ENCODE data around the gene RAB3D. TPM values are rescaled to one million over a fixed set of nuclear protein-coding genes. Genes with fewer than 3 reads are reported as not detected.

Gene RAB3D, protein sequence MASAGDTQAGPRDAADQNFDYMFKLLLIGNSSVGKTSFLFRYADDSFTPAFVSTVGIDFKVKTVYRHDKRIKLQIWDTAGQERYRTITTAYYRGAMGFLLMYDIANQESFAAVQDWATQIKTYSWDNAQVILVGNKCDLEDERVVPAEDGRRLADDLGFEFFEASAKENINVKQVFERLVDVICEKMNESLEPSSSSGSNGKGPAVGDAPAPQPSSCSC
- total RNA-seq (1 to 10 TPM; 6.7 to 9.8 TPM), polyA plus RNA-seq (ENCODE audit: insufficient read depth, low read depth, low replicate concordance) (4.5 TPM)
- long read RNA-seq, donor 1, full-length matches to known transcripts, result 5 of 5 reads
- long read RNA-seq, donor 1, partial matches to known transcripts, result 0 of 5 reads
- long read RNA-seq, donor 1, other reads (novel, unspliced or antisense), result 0 of 5 reads
- long read RNA-seq, donor 2, full-length matches to known transcripts, result 1 of 1 reads
- long read RNA-seq, donor 2, partial matches to known transcripts, result 0 of 1 reads
- long read RNA-seq, donor 2, other reads (novel, unspliced or antisense), result 0 of 1 reads

GRCh38 chr19:11339254-11340098, at the start of gene RAB3D:
Gene RAB3D (minus strand): TSS chr19:11339657. CDS start chr19:11337399, 2,258 bp downstream.
- H3K27ac ChIP-seq, result peak within 1 kb of the TSS; percentile 52 to 76
- no peak for TF ChIP-seq POLR2A (IDR thresholded peaks at IDR 0.05)
- TF ChIP-seq CTCF (IDR thresholded peaks at IDR 0.05), result no peak
- H3K4me3 ChIP-seq, result peak within 1 kb of the TSS; percentile 61 to 65
- H3K36me3 ChIP-seq (ENCODE audit: low read depth, missing control alignments), result no peaks in the 10 kb centered on the region
- H3K27me3 ChIP-seq, result no peaks in the 10 kb centered on the region
- WGBS, 2 donors, result 6 to 9% methylated on average over 32 to 53 of the region's 53 CpGs
- intact Hi-C loops (cut with DNase I; ENCODE audit: low total_unique reads), result no loop called here
- DNase-seq, result peak; percentile 91
- H3K9me3 ChIP-seq, result no peaks in the 10 kb centered on the region
- peaks cover 13% of the 10 kb centered on the region for H3K4me1 ChIP-seq

DNA sequence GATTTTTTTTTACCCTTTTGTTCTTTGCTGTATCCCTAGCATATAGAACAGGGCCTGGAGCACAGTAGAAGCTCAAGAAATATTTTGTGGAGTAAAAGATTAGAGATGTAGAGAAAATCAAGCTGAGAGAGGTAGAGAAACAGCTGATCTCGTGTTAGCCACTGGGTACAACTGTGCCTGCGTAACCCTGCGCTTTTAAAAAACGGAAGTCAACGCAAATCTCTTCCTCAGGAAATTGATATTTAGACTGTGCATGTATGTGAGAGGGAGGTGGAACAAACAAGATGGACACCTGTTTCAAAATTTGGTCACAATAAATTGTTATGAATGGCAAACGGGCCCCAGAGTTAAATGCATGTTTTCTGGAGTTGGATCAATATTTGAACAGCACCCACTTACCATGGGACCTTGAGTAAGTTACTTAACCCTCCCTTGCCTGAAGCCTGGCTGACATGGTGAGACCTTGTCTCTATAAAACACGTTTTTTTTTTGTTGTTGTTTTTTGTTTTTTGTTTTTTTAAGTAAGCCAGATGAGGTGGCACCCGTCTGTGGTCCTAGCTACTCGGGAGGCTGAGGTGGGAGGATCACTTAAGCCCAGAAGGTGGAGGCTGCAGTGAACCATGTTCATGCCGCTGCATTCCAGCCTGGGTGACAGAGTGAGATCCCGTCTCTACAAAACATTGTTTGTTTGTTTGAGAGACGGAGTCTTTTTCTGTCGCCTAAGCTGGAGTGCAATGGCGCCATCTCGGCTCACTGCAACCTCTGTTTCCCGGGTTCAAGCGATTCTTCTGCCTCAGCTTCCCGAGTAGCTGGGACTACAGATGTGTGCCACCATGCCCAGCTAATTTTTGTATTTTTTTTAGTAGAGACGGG, 47.9 kb upstream of the RAB3D start:
- H3K27ac ChIP-seq, result no peak overlapping the region
- H3K4me1 ChIP-seq, result peaks cover 10% of the 10 kb centered on the region
- TF ChIP-seq POLR2A (IDR thresholded peaks at IDR 0.05), result no peak
- no peak for TF ChIP-seq CTCF (IDR thresholded peaks at IDR 0.05)
- intact Hi-C loops (cut with DNase I; ENCODE audit: low total_unique reads), result no loop called here
- WGBS, 2 donors, result 81 to 88% methylated on average over 19 of the region's 19 CpGs
- H3K36me3 ChIP-seq (ENCODE audit: low read depth, missing control alignments), result no peaks in the 10 kb centered on the region
- no peak overlapping the region for H3K4me3 ChIP-seq
- no peaks in the 10 kb centered on the region for H3K27me3 ChIP-seq
- H3K9me3 ChIP-seq, result no peaks in the 10 kb centered on the region
- no peak for DNase-seq

DNA sequence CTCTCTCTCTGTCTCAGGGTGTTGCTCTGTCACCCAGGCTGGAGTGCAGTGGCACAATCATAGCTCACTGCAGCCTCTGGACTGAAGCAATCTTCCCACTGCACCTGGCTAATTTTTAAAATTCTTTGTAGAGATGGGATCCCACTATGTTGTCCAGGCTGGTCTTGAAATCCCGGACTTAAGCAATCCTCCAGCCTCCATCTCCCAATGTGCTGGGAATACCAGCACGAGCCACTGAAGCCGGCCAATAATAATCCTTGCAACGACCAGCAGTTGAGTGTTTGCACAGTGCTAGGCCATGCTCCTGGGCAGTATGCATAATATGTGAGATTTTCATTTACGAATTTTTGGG, 45.3 kb upstream of the RAB3D start:
- no peak for TF ChIP-seq CTCF (IDR thresholded peaks at IDR 0.05)
- TF ChIP-seq POLR2A (IDR thresholded peaks at IDR 0.05), result no peak
- Histone ChIP-seq H3K27ac (no peak overlapping the region), H3K27me3 (no peaks in the 10 kb centered on the region), H3K4me1 (peaks cover 20% of the 10 kb centered on the region), H3K4me3 (no peak overlapping the region), H3K9me3 (no peaks in the 10 kb centered on the region), H3K36me3 (ENCODE audit: low read depth, missing control alignments) (no peaks in the 10 kb centered on the region)
- no peak for DNase-seq
- intact Hi-C loops (cut with DNase I; ENCODE audit: low total_unique reads), result no loop called here
- WGBS, 2 donors, result 81 to 84% methylated on average over 5 of the region's 5 CpGs

DNA sequence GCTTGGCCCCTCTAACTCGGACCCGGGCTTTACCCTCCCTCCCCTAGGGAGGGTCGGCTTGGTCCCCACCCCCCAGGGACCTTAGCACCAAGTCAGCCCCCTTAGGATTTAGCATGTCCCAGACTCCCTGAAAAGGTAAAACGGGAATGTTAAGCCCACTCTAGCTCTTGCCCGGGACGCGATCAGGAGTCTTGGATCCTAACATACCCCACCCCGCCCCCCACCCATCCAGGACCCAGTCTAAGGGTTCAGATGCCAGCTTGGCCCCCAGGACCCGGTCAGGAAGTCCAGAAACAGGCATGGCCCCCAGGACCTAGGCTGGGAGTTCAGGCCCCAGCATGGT, 44.2 kb upstream of the RAB3D start:
- TF ChIP-seq CTCF (IDR thresholded peaks at IDR 0.05) (no peak), POLR2A (IDR thresholded peaks at IDR 0.05) (no peak)
- Histone ChIP-seq H3K27ac (no peak overlapping the region), H3K4me3 (peak overlapping the region in 1 of 2 donors; percentile 49), H3K27me3 (no peaks in the 10 kb centered on the region), H3K36me3 (ENCODE audit: low read depth, missing control alignments) (no peaks in the 10 kb centered on the region), H3K4me1 (peaks cover 20% of the 10 kb centered on the region), H3K9me3 (no peaks in the 10 kb centered on the region)
- intact Hi-C loops (cut with DNase I; ENCODE audit: low total_unique reads), result no loop called here
- 0% methylated on average over 5 of the region's 9 CpGs; no CpG with 5 or more reads in 1 of the 2 donors for WGBS, 2 donors
- DNase-seq, result no peak
